HUDEP-2 (cell line): ENCODE results near the gene NRDC.
"Not testable (repeated sequence)": the region's sequence is repeated elsewhere in the genome, so short reads cannot be mapped to it uniquely, and the experiment has no call there.

ENCODE experiments used
- DNase-seq, 76 experiments: peaks; one replicate each; lab custom pipeline; 2025; ENCODE audit not compliant: unreplicated experiment in 76 of 76; lab: John Stamatoyannopoulos, UW

The NRDC gene

GRCh38 chr1:51850420-51851223, 27.9 kb downstream of the NRDC start:
- peak in 47 of 76 experiments; percentile 2 to 74 (median 34) for DNase-seq

DNA sequence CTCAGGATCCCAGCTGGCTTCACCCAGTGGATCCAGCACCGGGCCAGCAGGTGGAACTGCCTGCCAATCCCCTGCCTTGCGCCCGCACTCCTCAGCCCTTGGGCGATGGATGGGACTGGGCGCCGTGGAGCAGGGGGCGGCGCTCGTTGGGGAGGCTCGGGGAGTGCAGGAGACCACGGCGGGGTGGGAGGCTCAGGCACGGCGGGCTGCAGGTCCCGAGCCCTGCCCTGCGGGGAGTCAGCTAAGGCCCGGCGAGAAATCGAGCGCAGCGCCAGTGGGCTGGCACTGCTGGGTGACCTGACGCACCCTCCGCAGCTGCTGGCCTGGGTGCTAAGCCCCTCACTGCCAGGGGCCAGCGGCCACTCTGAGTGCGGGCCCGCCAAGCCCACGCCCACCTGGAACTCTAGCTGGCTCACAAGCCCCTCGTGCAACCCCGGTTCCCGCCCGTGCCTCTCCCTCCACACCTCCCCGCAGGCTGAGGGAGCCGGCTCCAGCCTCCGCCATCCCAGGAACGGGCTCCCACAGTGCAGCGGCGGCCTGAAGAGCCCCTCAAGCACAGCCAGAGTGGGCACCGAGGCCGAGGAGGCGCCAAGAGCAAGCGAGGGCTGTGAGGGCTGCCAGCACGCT, 31.1 kb downstream of the NRDC start:
- no peak for DNase-seq

GRCh38 chr1:51843948-51844347, 34.6 kb downstream of the NRDC start:
- no peak for DNase-seq

GRCh38 chr1:51842261-51842660, 36.3 kb downstream of the NRDC start:
- no peak for DNase-seq

- peak in 5 of 76 experiments; percentile 3 to 38 (median 14) for DNase-seq
Observed at GRCh38 chr1:51840743-51841461, 37.6 kb downstream of the NRDC start.

GRCh38 chr1:51840182-51840581, 38.3 kb downstream of the NRDC start:
- no peak for DNase-seq

DNA sequence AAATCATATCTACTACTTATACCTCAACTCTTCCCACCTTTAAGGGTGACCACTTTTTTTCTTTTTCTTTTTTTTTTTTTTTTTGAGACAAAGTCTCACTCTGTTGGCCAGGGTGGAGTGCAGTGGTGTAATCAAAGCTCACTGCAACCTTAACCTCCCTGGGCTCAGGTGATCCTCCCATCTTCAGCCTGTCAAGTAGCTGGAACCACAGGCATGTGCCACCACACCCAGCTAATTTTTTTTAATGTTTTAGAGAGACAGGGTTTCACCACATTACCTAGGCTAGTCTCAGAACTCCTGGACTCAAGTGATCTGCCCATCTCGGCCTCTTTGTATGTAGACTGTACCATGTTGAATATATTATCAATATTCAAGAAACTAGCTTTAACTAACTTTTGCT, 39.4 kb downstream of the NRDC start:
- DNase-seq, result no peak

GRCh38 chr1:51837243-51837642, 41.3 kb downstream of the NRDC start:
- no peak for DNase-seq

- DNase-seq, result no peak
Observed at GRCh38 chr1:51833700-51834099, 44.8 kb downstream of the NRDC start.

DNA sequence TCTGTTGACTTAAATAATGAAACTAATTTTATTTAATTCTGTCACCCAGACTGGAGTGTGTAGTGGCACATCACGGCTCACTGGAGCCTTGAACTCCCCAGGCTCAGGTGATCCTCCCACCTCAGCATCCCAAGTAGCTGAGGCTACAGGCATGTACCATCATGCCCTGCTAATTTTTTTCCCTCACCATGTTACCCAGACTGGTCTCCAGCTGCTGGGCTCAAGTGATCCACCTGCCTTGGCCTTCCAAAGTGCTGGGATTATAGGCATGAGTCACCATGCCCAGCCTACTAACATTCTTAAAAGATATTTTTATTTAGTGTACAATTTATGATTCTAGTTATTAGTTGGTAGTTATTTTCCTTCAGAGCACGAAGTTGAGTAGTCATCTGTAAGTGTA, 49.5 kb downstream of the NRDC start:
- DNase-seq, result no peak

- no peak for DNase-seq
Observed at GRCh38 chr1:51819810-51820209, 58.7 kb downstream of the NRDC start.

DNA sequence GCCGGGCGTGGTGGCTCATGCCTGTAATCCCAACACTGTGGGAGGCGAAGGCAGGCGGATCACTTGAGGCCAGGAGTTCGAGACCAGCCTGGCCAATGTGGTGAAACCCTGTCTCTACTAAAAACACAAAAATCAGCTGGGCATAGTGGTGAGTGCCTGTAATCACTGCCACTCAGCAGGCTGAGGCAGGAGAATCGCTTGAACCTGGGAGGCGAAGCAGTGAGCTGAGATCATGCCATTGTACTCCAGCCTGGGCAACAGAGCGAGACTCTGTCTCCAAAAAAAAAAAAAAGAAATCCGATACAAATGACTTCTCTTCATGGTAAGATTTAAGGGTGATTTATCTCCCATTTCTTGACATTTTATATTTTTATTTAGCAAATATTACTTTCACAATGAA, 59.5 kb downstream of the NRDC start:
- not testable (repeated sequence) for DNase-seq

DNA sequence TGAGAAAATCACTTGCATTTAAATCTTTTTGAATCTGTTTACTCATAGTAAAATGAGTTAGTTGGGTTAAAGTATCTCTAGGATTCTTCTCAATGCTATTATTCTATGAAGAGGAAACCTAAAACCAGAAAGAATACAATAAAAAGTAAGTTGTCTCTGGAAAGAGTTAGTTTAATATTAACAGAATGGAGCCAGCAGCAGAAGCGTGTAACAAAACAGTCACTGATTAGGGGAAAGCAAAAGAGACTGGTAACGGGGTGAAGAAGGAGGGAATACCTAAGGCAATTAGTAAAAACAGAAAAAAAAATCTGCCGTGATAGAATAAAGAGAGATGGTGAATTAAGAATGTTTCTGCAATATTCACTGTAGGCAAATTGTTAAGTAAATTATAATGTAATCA, 60.0 kb downstream of the NRDC start:
- no peak for DNase-seq

DNA sequence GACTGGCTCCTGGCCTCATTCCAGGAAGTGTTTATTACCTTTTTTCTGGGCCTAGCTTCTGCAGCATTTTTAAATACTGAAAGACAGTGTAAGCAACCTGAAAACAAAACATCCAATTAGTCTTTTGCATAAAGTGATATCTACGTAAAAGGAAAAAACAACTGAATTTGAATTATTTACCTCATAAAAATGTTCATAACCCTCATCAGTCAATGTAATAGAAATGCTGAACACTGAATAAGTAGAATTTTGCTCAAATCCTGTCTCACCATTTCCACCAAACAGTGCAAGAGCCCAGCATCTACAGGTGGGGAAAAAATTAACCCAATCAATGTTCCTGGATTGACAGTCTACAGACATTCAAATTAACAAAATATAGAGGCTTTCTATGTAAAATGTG, 64.0 kb downstream of the NRDC start:
- no peak for DNase-seq

DNA sequence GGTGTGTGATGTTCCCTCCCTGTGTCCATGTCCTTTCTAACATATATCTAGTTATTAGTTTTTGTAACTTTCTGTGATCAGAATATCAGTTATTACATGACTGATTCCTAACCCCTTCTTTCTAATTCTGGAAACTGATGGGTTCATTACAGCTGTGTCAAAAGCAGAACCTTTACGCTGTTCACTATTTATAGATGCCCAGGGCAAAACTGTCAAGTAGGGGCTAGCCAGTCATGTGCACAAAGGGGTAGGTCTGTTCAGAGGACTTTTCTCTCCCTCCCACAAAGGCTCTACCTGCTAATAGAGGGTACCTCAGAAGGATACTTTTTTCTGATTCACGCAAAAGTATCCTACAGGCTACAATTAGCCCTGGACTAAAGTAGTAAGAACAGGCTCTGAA, 79.2 kb downstream of the NRDC start:
- no peak for DNase-seq

- no peak for DNase-seq
Observed at GRCh38 chr1:51794868-51795267, 83.7 kb downstream of the NRDC start.

DNA sequence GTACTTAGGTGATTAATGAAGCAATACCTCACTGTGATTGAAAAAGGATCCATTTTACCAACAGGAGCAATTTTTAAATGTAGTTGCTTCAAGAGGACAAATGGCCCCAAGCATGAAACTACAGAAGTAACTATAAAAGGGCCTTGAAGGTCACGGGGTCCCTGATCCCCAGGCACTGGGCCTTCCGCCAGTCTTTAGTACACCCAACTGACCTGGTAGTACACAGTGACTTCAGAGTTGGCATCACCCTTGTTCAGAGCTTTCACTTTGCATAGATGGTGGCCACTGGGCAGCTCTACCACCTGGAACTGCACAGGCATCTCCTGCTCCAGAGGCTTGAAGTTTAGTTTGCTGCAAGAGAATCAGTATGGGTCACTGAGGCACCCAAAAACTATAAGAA, 84.3 kb downstream of the NRDC start:
- no peak for DNase-seq

DNA sequence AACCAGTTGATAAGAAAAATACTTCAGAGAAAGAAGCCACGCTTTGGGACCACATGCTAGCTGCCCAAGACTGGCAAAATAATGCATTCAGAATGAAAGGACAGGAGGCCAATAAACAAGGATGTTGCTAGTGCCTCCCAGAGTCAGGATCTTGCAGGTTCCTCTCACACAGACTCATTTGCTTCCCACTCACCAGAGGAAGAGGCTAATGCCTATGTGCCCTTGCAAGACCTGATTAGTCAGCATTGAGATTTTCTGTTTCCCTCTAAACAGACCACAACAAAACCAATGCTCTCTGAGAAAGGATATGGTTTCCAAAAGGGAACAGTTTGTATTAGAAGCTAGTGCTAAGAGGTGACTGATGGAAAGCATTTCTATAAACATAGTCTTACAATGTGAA, 85.7 kb downstream of the NRDC start:
- DNase-seq, result no peak

- no peak for DNase-seq
Observed at GRCh38 chr1:51791888-51792287, 86.6 kb downstream of the NRDC start.

GRCh38 chr1:51790385-51790784, 88.1 kb downstream of the NRDC start:
- DNase-seq, result no peak

GRCh38 chr1:51789342-51789741, 89.2 kb downstream of the NRDC start:
- DNase-seq, result no peak

GRCh38 chr1:51788938-51789337, 89.6 kb downstream of the NRDC start:
- DNase-seq, result no peak
